NOMO-1 treated with dmso at 0.1 percent for 144 hours (cell line): ENCODE results near the gene ABI3BP.
"Not testable (repeated sequence)": the region's sequence is repeated elsewhere in the genome, so short reads cannot be mapped to it uniquely, and the experiment has no call there.

Source experiments
- DNase-seq: peaks from one replicate; lab custom pipeline; 2025; ENCODE audit not compliant: unreplicated experiment; lab: John Stamatoyannopoulos, UW

The ABI3BP gene

GRCh38 chr3:100946096-100946495 lies 47.1 kb downstream of the ABI3BP start:
- DNase-seq = not testable (repeated sequence)

GRCh38 chr3:100941451-100941850 lies 51.8 kb downstream of the ABI3BP start:
- no peak for DNase-seq

- no peak for DNase-seq
Observed at GRCh38 chr3:100941041-100941440, 52.2 kb downstream of the ABI3BP start.

- DNase-seq = no peak
Observed at GRCh38 chr3:100936931-100937330, 56.3 kb downstream of the ABI3BP start.

- no peak for DNase-seq
Observed at GRCh38 chr3:100932491-100932890, 60.7 kb downstream of the ABI3BP start.

GRCh38 chr3:100928638-100929428 lies 64.4 kb downstream of the ABI3BP start:
- DNase-seq = no peak

- DNase-seq = no peak
Observed at GRCh38 chr3:100927775-100928174, 65.4 kb downstream of the ABI3BP start.

GRCh38 chr3:100915706-100916495 lies 77.3 kb downstream of the ABI3BP start:
- no peak for DNase-seq

GRCh38 chr3:100913870-100914648 lies 79.2 kb downstream of the ABI3BP start:
- DNase-seq = no peak

GRCh38 chr3:100912976-100913545 lies 80.2 kb downstream of the ABI3BP start:
- DNase-seq = no peak

- no peak for DNase-seq
Observed at GRCh38 chr3:100912571-100912970, 80.7 kb downstream of the ABI3BP start.

- DNase-seq = no peak
Observed at GRCh38 chr3:100911956-100912355, 81.3 kb downstream of the ABI3BP start.

- no peak for DNase-seq
Observed at GRCh38 chr3:100910986-100911385, 82.2 kb downstream of the ABI3BP start.

- DNase-seq = no peak
Observed at GRCh38 chr3:100902572-100902971, 90.6 kb downstream of the ABI3BP start.

GRCh38 chr3:100900671-100901335 lies 92.4 kb downstream of the ABI3BP start:
- no peak for DNase-seq

GRCh38 chr3:100899440-100900091 lies 93.7 kb downstream of the ABI3BP start:
- DNase-seq = peak; percentile 44

GRCh38 chr3:100898681-100899080 lies 94.5 kb downstream of the ABI3BP start:
- no peak for DNase-seq

- DNase-seq = no peak
Observed at GRCh38 chr3:100896994-100897393, 96.2 kb downstream of the ABI3BP start.

- DNase-seq = no peak
Observed at GRCh38 chr3:100893590-100893989, 99.6 kb downstream of the ABI3BP start.

- no peak for DNase-seq
Observed at GRCh38 chr3:100893108-100893507, 100.1 kb downstream of the ABI3BP start.
